ENCODE results near the gene MROH2B. TPM values are rescaled to one million over a fixed set of nuclear protein-coding genes. Genes with fewer than 3 reads are reported as not detected.
"Not testable (repeated sequence)": the region's sequence is repeated elsewhere in the genome, so short reads cannot be mapped to it uniquely, and the experiment has no call there.

Gene MROH2B
- total RNA-seq, 2 experiments from 2014 or later, result not detected

GRCh38 chr5:41048986-41049385 lies 22.2 kb downstream of the MROH2B start:
- Histone ChIP-seq H3K36me3 (ENCODE audit: insufficient read depth, low read length) (no peaks in the 10 kb centered on the region), H3K4me3 (ENCODE audit: low read length) (no peak overlapping the region), H3K27ac (ENCODE audit: low read depth in 1 of 2, low read length in 2 of 2) (no peak overlapping the region), H3K9me3 (ENCODE audit: control insufficient read depth in 1 of 2, insufficient read depth in 1 of 2, low read length in 2 of 2) (peaks cover 0 to 4% of the 10 kb centered on the region in 2 experiments), H3K4me1 (ENCODE audit: insufficient read depth, low read length) (no peaks in the 10 kb centered on the region), H3K27me3 (ENCODE audit: control insufficient read depth in 1 of 2, insufficient read depth in 2 of 2, low read length in 2 of 2) (no peaks in the 10 kb centered on the region)
- H3K9me3 Mint-ChIP-seq, result no peaks in the 10 kb centered on the region
- ATAC-seq (ENCODE audit: poor library complexity) (no peak), DNase-seq (no peak)
- intact Hi-C loops (cut with DNase I, micrococcal nuclease), result no loop called here
- CTCF ChIA-PET, result no interaction called here
- no peak for TF ChIP-seq CTCF (IDR thresholded peaks at IDR 0.05)
- H3K4me1 Mint-ChIP-seq (ENCODE audit: low read depth), result no peaks in the 10 kb centered on the region
- POLR2A ChIA-PET, result no interaction called here
- no peak overlapping the region for H3K27ac Mint-ChIP-seq
- H3K36me3 Mint-ChIP-seq (ENCODE audit: low read depth), result no peaks in the 10 kb centered on the region
- H3K4me3 Mint-ChIP-seq, result no peak overlapping the region
- no peaks in the 10 kb centered on the region for H3K27me3 Mint-ChIP-seq

- CTCF ChIA-PET, result no interaction called here
- intact Hi-C loops (cut with DNase I, micrococcal nuclease), result no loop called here
These were observed 27.9 kb downstream of the MROH2B start for GRCh38 chr5:41043109-41043747.

GRCh38 chr5:41032973-41033372 lies 38.2 kb downstream of the MROH2B start:
- Mint-ChIP-seq H3K4me1 (ENCODE audit: low read depth) (no peaks in the 10 kb centered on the region), H3K27me3 (no peaks in the 10 kb centered on the region), H3K4me3 (no peak overlapping the region), H3K9me3 (peaks cover 6% of the 10 kb centered on the region), H3K27ac (no peak overlapping the region), H3K36me3 (ENCODE audit: low read depth) (no peaks in the 10 kb centered on the region)
- ChIA-PET CTCF (no interaction called here), POLR2A (no interaction called here)
- no peak for TF ChIP-seq CTCF (IDR thresholded peaks at IDR 0.05)
- Histone ChIP-seq H3K4me1 (ENCODE audit: insufficient read depth, low read length) (no peaks in the 10 kb centered on the region), H3K9me3 (ENCODE audit: control insufficient read depth in 1 of 2, insufficient read depth in 1 of 2, low read length in 2 of 2) (no peaks in the 10 kb centered on the region), H3K27me3 (ENCODE audit: control insufficient read depth in 1 of 2, insufficient read depth in 2 of 2, low read length in 2 of 2) (no peaks in the 10 kb centered on the region), H3K27ac (ENCODE audit: low read depth in 1 of 2, low read length in 2 of 2) (no peak overlapping the region), H3K36me3 (ENCODE audit: insufficient read depth, low read length) (no peaks in the 10 kb centered on the region), H3K4me3 (ENCODE audit: low read length) (no peak overlapping the region)
- no peak for ATAC-seq (ENCODE audit: poor library complexity)
- intact Hi-C loops (cut with DNase I, micrococcal nuclease), result no loop called here
- no peak for DNase-seq

More at GRCh38 chr5:41043109-41043747, 27.9 kb downstream of the MROH2B start:
- H3K9me3 ChIP-seq (ENCODE audit: control insufficient read depth in 1 of 2, insufficient read depth in 1 of 2, low read length in 2 of 2), result peaks cover 0 to 4% of the 10 kb centered on the region in 2 experiments
- no peak for DNase-seq
- H3K27ac Mint-ChIP-seq, result no peak overlapping the region
- no peak overlapping the region for H3K4me3 ChIP-seq (ENCODE audit: low read length)
- POLR2A ChIA-PET, result no interaction called here
- no peaks in the 10 kb centered on the region for H3K4me1 ChIP-seq (ENCODE audit: insufficient read depth, low read length)
- no peak overlapping the region for H3K27ac ChIP-seq (ENCODE audit: low read depth in 1 of 2, low read length in 2 of 2)
- peaks cover 4% of the 10 kb centered on the region for H3K27me3 Mint-ChIP-seq
- no peaks in the 10 kb centered on the region for H3K4me1 Mint-ChIP-seq (ENCODE audit: low read depth)
- H3K27me3 ChIP-seq (ENCODE audit: control insufficient read depth in 1 of 2, insufficient read depth in 2 of 2, low read length in 2 of 2), result no peaks in the 10 kb centered on the region
- H3K4me3 Mint-ChIP-seq, result no peak overlapping the region
- H3K36me3 Mint-ChIP-seq (ENCODE audit: low read depth), result no peaks in the 10 kb centered on the region
- no peaks in the 10 kb centered on the region for H3K36me3 ChIP-seq (ENCODE audit: insufficient read depth, low read length)
- no peak for TF ChIP-seq CTCF (IDR thresholded peaks at IDR 0.05)
- ATAC-seq (ENCODE audit: poor library complexity), result no peak
- H3K9me3 Mint-ChIP-seq, result peaks cover 3% of the 10 kb centered on the region

GRCh38 chr5:41022600-41022999 lies 48.5 kb downstream of the MROH2B start:
- intact Hi-C loops (cut with DNase I, micrococcal nuclease); H3K4me1 ChIP-seq (ENCODE audit: insufficient read depth, low read length); H3K36me3 Mint-ChIP-seq (ENCODE audit: low read depth); CTCF ChIA-PET; H3K27ac ChIP-seq (ENCODE audit: low read depth in 1 of 2, low read length in 2 of 2); H3K4me3 ChIP-seq (ENCODE audit: low read length); POLR2A ChIA-PET; H3K27me3 ChIP-seq (ENCODE audit: control insufficient read depth in 1 of 2, insufficient read depth in 2 of 2, low read length in 2 of 2); DNase-seq; H3K4me3 Mint-ChIP-seq; H3K9me3 ChIP-seq (ENCODE audit: control insufficient read depth in 1 of 2, insufficient read depth in 1 of 2, low read length in 2 of 2); H3K4me1 Mint-ChIP-seq (ENCODE audit: low read depth); H3K36me3 ChIP-seq (ENCODE audit: insufficient read depth, low read length); H3K27ac Mint-ChIP-seq; ATAC-seq (ENCODE audit: poor library complexity): not testable (repeated sequence)
- Mint-ChIP-seq H3K27me3 (peaks cover 18% of the 10 kb centered on the region), H3K9me3 (peaks cover 13% of the 10 kb centered on the region)

All from CD4-positive, alpha-beta T cell (primary cell).